Duodenal mucosa (tissue), 2 donors: ENCODE data around the gene IREB2.

ENCODE experiments used
- H3K27ac ChIP-seq: one replicate; pipeline ENCODE4 v1.7.0; 2013; ENCODE audit warnings: low read depth, low read length
- H3K27me3 ChIP-seq, 2 donors: one replicate each; pipeline ENCODE4 v1.7.0; 2013; ENCODE audit warnings: low read length in 2 of 2, control low read depth in 1 of 2; ENCODE audit not compliant: insufficient read depth in 2 of 2, control insufficient read depth in 1 of 2
- H3K36me3 ChIP-seq, 2 donors: one replicate each; pipeline ENCODE4 v1.7.0; 2013; ENCODE audit warnings: low read length in 2 of 2, control low read depth in 1 of 2; ENCODE audit not compliant: insufficient read depth in 2 of 2, control insufficient read depth in 1 of 2
- H3K4me1 ChIP-seq, 2 donors: one replicate each; pipeline ENCODE4 v1.7.0; 2013; ENCODE audit warnings: low read length in 2 of 2, control low read depth in 1 of 2; ENCODE audit not compliant: insufficient read depth in 2 of 2, control insufficient read depth in 1 of 2
- H3K4me3 ChIP-seq, 2 donors: one replicate each; pipeline ENCODE4 v1.7.0; 2013; ENCODE audit warnings: low read length in 2 of 2, low read depth in 1 of 2
- H3K9ac ChIP-seq, 2 donors: one replicate each; pipeline ENCODE4 v1.7.0; 2013; ENCODE audit warnings: low read length in 2 of 2, low read depth in 1 of 2
- H3K9me3 ChIP-seq, 2 donors: one replicate each; pipeline ENCODE4 v1.7.0; 2013; ENCODE audit warnings: low read length in 2 of 2, control low read depth in 1 of 2; ENCODE audit not compliant: control insufficient read depth in 1 of 2

Gene IREB2

GRCh38 chr15:78405336-78405924 lies 32.6 kb upstream of the IREB2 start:
- Histone ChIP-seq H3K27me3 (peaks cover 0 to 4% of the 10 kb centered on the region in 2 donors), H3K4me1 (peaks cover 6 to 13% of the 10 kb centered on the region in 2 donors), H3K27ac (no peak overlapping the region), H3K36me3 (no peaks in the 10 kb centered on the region), H3K9me3 (no peaks in the 10 kb centered on the region), H3K4me3 (no peak overlapping the region), H3K9ac (no peak overlapping the region)

- Histone ChIP-seq H3K4me1 (peaks cover 6 to 13% of the 10 kb centered on the region in 2 donors), H3K36me3 (no peaks in the 10 kb centered on the region), H3K27me3 (peaks cover 0 to 4% of the 10 kb centered on the region in 2 donors), H3K4me3 (no peak overlapping the region), H3K9ac (no peak overlapping the region), H3K9me3 (no peaks in the 10 kb centered on the region), H3K27ac (no peak overlapping the region)
These were observed 31.9 kb upstream of the IREB2 start for GRCh38 chr15:78406016-78406585.

DNA sequence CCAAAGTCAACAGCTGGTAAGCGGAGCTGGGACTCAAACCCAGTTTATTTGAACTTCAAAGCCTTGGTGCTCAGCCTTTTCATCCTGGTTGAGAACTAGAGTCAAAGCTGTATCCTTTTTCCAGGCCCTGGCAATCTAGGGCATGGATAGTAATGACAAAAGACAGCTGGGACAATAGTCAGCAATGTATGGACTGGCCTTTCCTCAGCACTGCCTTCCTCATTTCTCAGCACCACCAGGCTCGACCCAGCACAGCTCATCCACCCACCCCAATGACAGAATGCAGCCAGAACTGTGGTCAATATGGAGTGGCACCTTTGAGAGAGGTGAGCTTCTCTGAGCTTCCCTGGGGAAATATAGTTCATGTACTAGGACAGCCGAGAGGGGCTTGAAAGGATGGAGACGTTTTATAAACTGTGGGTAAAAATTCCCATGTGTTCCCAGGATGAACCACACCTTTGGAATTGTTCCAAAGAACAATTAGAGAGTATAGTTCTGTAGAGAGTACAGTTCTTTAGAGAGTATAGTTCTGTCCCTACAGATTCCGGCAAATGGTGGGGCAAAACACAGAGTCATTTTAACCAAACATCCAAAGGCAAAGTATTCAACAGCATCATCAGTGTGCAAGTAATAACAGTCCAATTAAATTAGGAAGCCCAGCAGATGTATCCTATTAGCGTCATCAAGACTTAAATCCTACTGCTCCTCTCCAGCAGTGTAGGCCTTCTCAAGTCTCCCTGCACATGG lies 30.2 kb upstream of the IREB2 start:
- Histone ChIP-seq H3K4me1 (peaks cover 6 to 13% of the 10 kb centered on the region in 2 donors), H3K9me3 (no peaks in the 10 kb centered on the region), H3K9ac (no peak overlapping the region), H3K36me3 (no peaks in the 10 kb centered on the region), H3K27me3 (no peaks in the 10 kb centered on the region), H3K27ac (no peak overlapping the region), H3K4me3 (no peak overlapping the region)

- Histone ChIP-seq H3K36me3 (no peaks in the 10 kb centered on the region), H3K9ac (no peak overlapping the region), H3K4me3 (no peak overlapping the region), H3K4me1 (peaks cover 6 to 13% of the 10 kb centered on the region in 2 donors), H3K27me3 (no peaks in the 10 kb centered on the region), H3K27ac (no peak overlapping the region), H3K9me3 (no peaks in the 10 kb centered on the region)
These were observed 29.7 kb upstream of the IREB2 start for GRCh38 chr15:78408355-78408640.

DNA sequence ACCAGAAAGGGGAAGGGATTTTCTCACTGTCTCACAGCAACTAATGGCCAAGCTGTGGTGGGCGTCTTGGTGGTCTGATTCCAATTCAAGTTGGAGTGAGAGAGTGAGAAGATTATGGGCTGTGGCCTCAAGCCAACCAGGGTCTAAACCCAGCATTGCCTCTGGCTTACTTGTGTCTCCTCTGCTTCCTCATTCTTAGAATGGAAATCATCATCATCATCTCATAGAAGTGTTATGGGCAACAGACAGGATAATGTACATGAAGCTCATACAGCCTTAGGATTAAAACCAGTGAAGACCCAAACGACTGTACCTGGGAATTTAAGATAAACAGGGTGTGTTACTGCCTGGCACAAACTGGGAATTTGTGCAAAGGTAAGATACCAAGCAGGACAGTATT lies 29.1 kb upstream of the IREB2 start:
- no peak overlapping the region for H3K27ac ChIP-seq
- H3K27me3 ChIP-seq = no peaks in the 10 kb centered on the region
- no peaks in the 10 kb centered on the region for H3K9me3 ChIP-seq
- H3K4me1 ChIP-seq = peaks cover 1 to 9% of the 10 kb centered on the region in 2 donors
- no peaks in the 10 kb centered on the region for H3K36me3 ChIP-seq
- no peak overlapping the region for H3K9ac ChIP-seq
- no peak overlapping the region for H3K4me3 ChIP-seq

DNA sequence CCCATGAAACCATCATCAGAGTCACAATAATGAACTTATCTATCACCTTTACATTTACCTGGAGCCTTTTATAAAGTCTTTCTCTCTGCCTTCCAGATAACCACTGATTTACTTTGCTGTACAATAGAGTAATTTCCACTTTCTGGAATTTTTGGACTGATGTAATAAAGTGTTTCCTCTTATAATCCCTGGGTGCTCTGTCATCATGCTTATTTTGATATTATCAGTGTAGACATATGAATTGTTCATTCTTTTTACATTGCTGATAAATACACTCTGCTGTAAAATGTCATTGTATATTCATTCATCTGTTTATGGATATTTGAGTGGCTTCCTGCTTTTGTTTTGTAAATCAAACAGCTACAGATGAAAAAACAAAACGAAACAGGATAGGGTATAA lies 27.0 kb upstream of the IREB2 start:
- Histone ChIP-seq H3K4me1 (peaks cover 9 to 25% of the 10 kb centered on the region in 2 donors), H3K27ac (no peak overlapping the region), H3K27me3 (no peaks in the 10 kb centered on the region), H3K9ac (no peak overlapping the region), H3K9me3 (no peaks in the 10 kb centered on the region), H3K4me3 (no peak overlapping the region), H3K36me3 (no peaks in the 10 kb centered on the region)

- H3K27me3 ChIP-seq = no peaks in the 10 kb centered on the region
These were observed 23.3 kb upstream of the IREB2 start for GRCh38 chr15:78414621-78415250.

DNA sequence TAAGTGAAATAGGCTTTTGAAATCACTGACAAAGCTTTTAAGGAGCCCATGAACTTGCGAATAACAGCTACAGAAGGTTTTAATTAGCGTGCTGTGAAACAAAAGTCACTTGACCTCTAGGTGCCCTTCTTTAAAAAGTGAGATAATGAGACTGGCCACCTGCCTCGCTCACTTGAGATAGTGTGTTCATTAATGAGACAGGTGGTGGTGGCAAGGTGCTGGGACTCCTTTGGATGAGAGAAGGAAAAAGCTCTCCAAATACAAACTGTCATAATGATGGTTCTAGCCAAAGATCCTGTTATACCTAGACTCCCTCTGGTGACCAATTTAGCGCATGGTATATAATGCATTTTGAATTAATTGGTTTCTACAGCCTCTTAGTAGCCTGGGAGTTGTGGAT lies 22.7 kb upstream of the IREB2 start:
- no peak overlapping the region for H3K4me3 ChIP-seq
- H3K4me1 ChIP-seq = peaks cover 30 to 40% of the 10 kb centered on the region in 2 donors
- H3K9ac ChIP-seq = no peak overlapping the region
- no peaks in the 10 kb centered on the region for H3K36me3 ChIP-seq
- no peak overlapping the region for H3K27ac ChIP-seq
- H3K9me3 ChIP-seq = no peaks in the 10 kb centered on the region
- H3K27me3 ChIP-seq = no peaks in the 10 kb centered on the region

More at GRCh38 chr15:78414621-78415250, 23.3 kb upstream of the IREB2 start:
- H3K9ac ChIP-seq = no peak overlapping the region
- peaks cover 30 to 40% of the 10 kb centered on the region in 2 donors for H3K4me1 ChIP-seq
- H3K27ac ChIP-seq = no peak overlapping the region
- no peaks in the 10 kb centered on the region for H3K36me3 ChIP-seq
- no peaks in the 10 kb centered on the region for H3K9me3 ChIP-seq
- no peak overlapping the region for H3K4me3 ChIP-seq

DNA sequence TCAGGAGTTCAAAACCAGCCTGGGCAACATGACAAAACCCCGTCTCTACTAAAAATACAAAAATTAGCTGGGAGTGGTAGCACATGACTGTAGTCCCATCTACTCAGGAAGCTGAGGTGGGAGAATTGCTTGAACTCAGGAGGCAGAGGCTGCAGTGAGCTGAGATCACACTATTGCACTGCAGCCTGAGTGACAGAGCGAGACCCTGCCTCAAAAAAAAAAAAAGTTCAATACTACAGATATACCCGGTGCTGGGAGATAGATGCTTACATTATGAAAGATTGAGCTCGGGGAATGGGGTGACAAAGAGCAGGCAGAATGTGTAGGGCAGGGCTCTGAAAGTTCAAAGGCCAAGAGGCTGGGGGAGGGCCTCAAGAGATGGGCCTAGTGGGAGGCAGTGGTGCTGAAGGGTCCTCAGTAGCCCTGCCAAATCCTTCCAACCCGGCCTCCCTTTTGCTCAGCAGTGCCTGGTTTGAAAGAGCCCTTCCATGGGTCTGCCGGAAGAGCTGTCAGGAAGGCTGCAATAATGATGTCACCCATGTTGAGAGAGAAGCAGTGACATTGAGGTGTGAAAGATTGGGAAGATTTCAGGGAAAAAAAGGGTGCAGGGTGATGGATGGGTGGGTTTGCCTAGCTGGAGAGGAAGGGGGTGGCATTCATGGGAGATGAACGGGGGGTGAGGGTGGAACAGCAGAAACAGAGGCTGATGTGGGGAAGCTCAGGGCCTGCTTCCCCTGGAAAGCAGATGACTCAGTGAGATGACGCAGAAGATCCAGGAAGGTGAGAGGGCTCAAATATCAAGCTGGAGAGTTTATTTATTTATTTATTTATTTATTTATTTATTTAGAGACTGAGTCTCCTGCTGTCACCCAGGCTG lies 20.0 kb upstream of the IREB2 start:
- H3K4me3 ChIP-seq = no peak overlapping the region
- no peaks in the 10 kb centered on the region for H3K9me3 ChIP-seq
- H3K27ac ChIP-seq = no peak overlapping the region
- H3K4me1 ChIP-seq = peaks cover 36 to 50% of the 10 kb centered on the region in 2 donors
- H3K36me3 ChIP-seq = no peaks in the 10 kb centered on the region
- no peak overlapping the region for H3K9ac ChIP-seq
- H3K27me3 ChIP-seq = no peaks in the 10 kb centered on the region
